ENCODE measurements around the gene RHBDD2.

DNA sequence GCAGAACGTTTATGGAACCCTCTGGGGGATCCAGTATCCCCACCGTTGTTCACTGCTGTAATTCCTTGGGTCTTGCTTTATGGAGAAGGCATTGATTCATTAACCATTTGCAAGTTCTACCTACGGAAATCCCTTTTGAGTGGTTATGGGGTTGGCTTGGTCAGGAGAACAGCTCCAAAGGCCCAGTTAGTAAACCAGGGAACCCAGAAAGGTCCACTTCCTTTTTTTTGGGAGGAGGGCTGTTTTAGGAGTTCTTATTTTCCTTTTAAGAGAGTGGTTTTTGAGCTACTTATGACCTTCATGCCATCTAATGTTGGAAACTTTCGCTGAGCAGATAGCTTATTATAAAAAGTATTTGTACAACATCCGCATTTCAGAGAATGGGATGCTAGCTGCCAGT lies 37.4 kb downstream of the RHBDD2 start:
- TF ChIP-seq POLR2A (IDR thresholded peaks at IDR 0.05), result no peak
- TF ChIP-seq, protein P1, sequence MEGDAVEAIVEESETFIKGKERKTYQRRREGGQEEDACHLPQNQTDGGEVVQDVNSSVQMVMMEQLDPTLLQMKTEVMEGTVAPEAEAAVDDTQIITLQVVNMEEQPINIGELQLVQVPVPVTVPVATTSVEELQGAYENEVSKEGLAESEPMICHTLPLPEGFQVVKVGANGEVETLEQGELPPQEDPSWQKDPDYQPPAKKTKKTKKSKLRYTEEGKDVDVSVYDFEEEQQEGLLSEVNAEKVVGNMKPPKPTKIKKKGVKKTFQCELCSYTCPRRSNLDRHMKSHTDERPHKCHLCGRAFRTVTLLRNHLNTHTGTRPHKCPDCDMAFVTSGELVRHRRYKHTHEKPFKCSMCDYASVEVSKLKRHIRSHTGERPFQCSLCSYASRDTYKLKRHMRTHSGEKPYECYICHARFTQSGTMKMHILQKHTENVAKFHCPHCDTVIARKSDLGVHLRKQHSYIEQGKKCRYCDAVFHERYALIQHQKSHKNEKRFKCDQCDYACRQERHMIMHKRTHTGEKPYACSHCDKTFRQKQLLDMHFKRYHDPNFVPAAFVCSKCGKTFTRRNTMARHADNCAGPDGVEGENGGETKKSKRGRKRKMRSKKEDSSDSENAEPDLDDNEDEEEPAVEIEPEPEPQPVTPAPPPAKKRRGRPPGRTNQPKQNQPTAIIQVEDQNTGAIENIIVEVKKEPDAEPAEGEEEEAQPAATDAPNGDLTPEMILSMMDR (IDR thresholded peaks at IDR 0.05), result no peak

Data from vagina (tissue), 2 donors.